Neuronal stem cell (in vitro differentiated cells): Measurements from ENCODE around the gene CDC42BPA.

ENCODE experiments used
- DNase-seq: peaks from one replicate; pipeline ENCODE4 v3.0.0-alpha.2; 2013; ENCODE audit warnings: low spot score
- H2AFZ ChIP-seq: one replicate; pipeline ENCODE4 v1.6.1; 2013; ENCODE audit warnings: mild to moderate bottlenecking, low read length, inconsistent platforms
- H2AK5ac ChIP-seq: 2 replicates; pipeline ENCODE4 v1.6.1; 2013; ENCODE audit warnings: low read depth, mild to moderate bottlenecking, inconsistent platforms, low read length, moderate library complexity, mixed read lengths
- H2BK120ac ChIP-seq: 2 replicates; pipeline ENCODE4 v1.6.1; 2013; ENCODE audit warnings: low read depth, mild to moderate bottlenecking, inconsistent platforms, low read length, moderate library complexity, mixed read lengths
- H2BK12ac ChIP-seq: one replicate; pipeline ENCODE4 v1.6.1; 2013; ENCODE audit warnings: low read length, inconsistent platforms
- H2BK15ac ChIP-seq: 2 replicates; pipeline ENCODE4 v1.6.1; 2013; ENCODE audit warnings: mild to moderate bottlenecking, low read length, inconsistent platforms, mixed read lengths
- H2BK5ac ChIP-seq: one replicate; pipeline ENCODE4 v1.6.1; 2013; ENCODE audit warnings: inconsistent platforms, mild to moderate bottlenecking, low read length, moderate library complexity
- H3K14ac ChIP-seq: one replicate; pipeline ENCODE4 v1.6.1; 2013; ENCODE audit warnings: low read length, inconsistent platforms
- H3K18ac ChIP-seq: 2 replicates; pipeline ENCODE4 v1.6.1; 2013; ENCODE audit warnings: low read length, inconsistent platforms
- H3K23ac ChIP-seq: 2 replicates; pipeline ENCODE4 v1.6.1; 2013; ENCODE audit warnings: low read depth, mild to moderate bottlenecking, mixed read lengths, low read length, inconsistent platforms; ENCODE audit not compliant: poor library complexity
- H3K27ac ChIP-seq: replicated peaks from 3 replicates; pipeline ENCODE4 v1.5.1; 2013; ENCODE audit warnings: low read length, inconsistent platforms
- H3K27me3 ChIP-seq, 3 experiments: 2 replicates each; pipeline ENCODE4 v1.6.1; 2013; ENCODE audit warnings: low read length in 3 of 3, mild to moderate bottlenecking in 2 of 3, inconsistent platforms in 1 of 3, low read depth in 1 of 3, mixed read lengths in 1 of 3, moderate library complexity in 1 of 3; ENCODE audit not compliant: control insufficient read depth in 3 of 3, insufficient read depth in 3 of 3
- H3K36me3 ChIP-seq, 2 donors: replicated peaks in 1 of 2; 2 replicates each; pipeline ENCODE4 v1.6.1; 2013; ENCODE audit warnings: low read length in 2 of 2; ENCODE audit not compliant: control insufficient read depth in 2 of 2, insufficient read depth in 2 of 2
- H3K4ac ChIP-seq: 2 replicates; pipeline ENCODE4 v1.6.1; 2013; ENCODE audit warnings: inconsistent platforms, mild to moderate bottlenecking, low read length, moderate library complexity
- H3K4me1 ChIP-seq, 2 donors: 1 replicate in 1 of 2; 2 replicates in 1 of 2; pipeline ENCODE4 v1.6.1; 2013; ENCODE audit warnings: low read length in 2 of 2, low read depth in 1 of 2; ENCODE audit not compliant: control insufficient read depth in 2 of 2, insufficient read depth in 1 of 2
- H3K4me2 ChIP-seq: one replicate; pipeline ENCODE4 v1.6.1; 2013; ENCODE audit warnings: mild to moderate bottlenecking, low read length, inconsistent platforms; ENCODE audit not compliant: insufficient read depth, poor library complexity, severe bottlenecking
- H3K4me3 ChIP-seq, 2 donors: 2 replicates each; pipeline ENCODE4 v1.5.1; 2013; ENCODE audit warnings: low read length in 2 of 2, mild to moderate bottlenecking in 2 of 2, inconsistent platforms in 1 of 2, moderate library complexity in 1 of 2
- H3K79me1 ChIP-seq: one replicate; pipeline ENCODE4 v1.6.1; 2013; ENCODE audit warnings: low read depth, mild to moderate bottlenecking, inconsistent platforms, low read length, moderate library complexity
- H3K9ac ChIP-seq: one replicate; pipeline ENCODE4 v1.6.1; 2013; ENCODE audit warnings: mild to moderate bottlenecking, low read depth, low read length, inconsistent platforms; ENCODE audit not compliant: poor library complexity
- H3K9me3 ChIP-seq, 2 donors: replicated peaks in 1 of 2; 2 replicates each; pipeline versions ENCODE3 to v1.6.1; 2013; ENCODE audit warnings: low read length in 2 of 2, mild to moderate bottlenecking in 2 of 2, inconsistent platforms in 1 of 2, low read depth in 1 of 2, mixed read lengths in 1 of 2, moderate library complexity in 1 of 2; ENCODE audit not compliant: control insufficient read depth in 2 of 2, insufficient read depth in 1 of 2
- H4K8ac ChIP-seq: one replicate; pipeline ENCODE4 v1.6.1; 2013; ENCODE audit warnings: low read depth, mild to moderate bottlenecking, inconsistent platforms, low read length, moderate library complexity
- H4K91ac ChIP-seq: one replicate; pipeline ENCODE4 v1.6.1; 2013; ENCODE audit warnings: low read length, low read depth, mild to moderate bottlenecking, inconsistent platforms; ENCODE audit not compliant: poor library complexity
- WGBS, 2 donors: extraction: QIAGEN DNeasy Blood & Tissue Kit; methylation state at CpG; one replicate each; pipeline ENCODE4 v1.1.7; 2013; ENCODE audit warnings: missing lambda C conversion rate in 2 of 2, mixed read lengths in 1 of 2; ENCODE audit not compliant: insufficient read length in 2 of 2, insufficient replicate concordance in 1 of 2; ENCODE audit errors: extremely low coverage in 2 of 2; 5-methylcytosine and 5-hydroxymethylcytosine counted together

The CDC42BPA gene

DNA sequence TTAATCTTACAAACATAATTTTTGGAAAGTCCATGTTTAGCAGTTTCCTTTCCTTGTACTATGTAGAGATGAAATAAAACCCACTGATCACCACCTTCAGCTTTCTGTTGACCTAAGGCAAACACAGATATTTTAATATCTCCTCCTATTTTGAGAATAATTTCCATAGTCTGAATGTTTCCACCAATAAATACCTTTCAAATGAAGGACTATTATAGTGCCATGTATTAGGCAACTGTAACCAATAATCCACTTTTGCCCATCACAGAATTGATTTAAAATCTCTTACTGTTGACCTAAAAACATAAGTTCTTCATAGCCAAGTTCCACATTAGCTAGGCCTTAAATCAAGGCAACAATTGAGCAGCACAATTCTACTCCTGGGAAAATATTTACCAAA lies 1.8 kb downstream of the CDC42BPA start:
- Histone ChIP-seq H3K4me3 (peak overlapping the region in 1 of 2 donors; percentile 55), H2AFZ (no peak overlapping the region), H3K23ac (no peak overlapping the region), H4K8ac (no peak overlapping the region), H3K9ac (no peak overlapping the region), H2BK120ac (no peak overlapping the region), H3K4me1 (peaks cover 4 to 6% of the 10 kb centered on the region in 2 donors), H3K18ac (no peak overlapping the region), H3K27ac (no peak overlapping the region), H3K36me3 (no peaks in the 10 kb centered on the region), H3K79me1 (no peaks in the 10 kb centered on the region), H3K14ac (no peak overlapping the region), H3K9me3 (no peaks in the 10 kb centered on the region), H2BK15ac (no peak overlapping the region), H4K91ac (no peak overlapping the region), H3K4ac (no peak overlapping the region), H2AK5ac (no peak overlapping the region), H3K4me2 (no peak overlapping the region), H3K27me3 (no peaks in the 10 kb centered on the region), H2BK12ac (no peak overlapping the region), H2BK5ac (no peak overlapping the region)
- no peak for DNase-seq

DNA sequence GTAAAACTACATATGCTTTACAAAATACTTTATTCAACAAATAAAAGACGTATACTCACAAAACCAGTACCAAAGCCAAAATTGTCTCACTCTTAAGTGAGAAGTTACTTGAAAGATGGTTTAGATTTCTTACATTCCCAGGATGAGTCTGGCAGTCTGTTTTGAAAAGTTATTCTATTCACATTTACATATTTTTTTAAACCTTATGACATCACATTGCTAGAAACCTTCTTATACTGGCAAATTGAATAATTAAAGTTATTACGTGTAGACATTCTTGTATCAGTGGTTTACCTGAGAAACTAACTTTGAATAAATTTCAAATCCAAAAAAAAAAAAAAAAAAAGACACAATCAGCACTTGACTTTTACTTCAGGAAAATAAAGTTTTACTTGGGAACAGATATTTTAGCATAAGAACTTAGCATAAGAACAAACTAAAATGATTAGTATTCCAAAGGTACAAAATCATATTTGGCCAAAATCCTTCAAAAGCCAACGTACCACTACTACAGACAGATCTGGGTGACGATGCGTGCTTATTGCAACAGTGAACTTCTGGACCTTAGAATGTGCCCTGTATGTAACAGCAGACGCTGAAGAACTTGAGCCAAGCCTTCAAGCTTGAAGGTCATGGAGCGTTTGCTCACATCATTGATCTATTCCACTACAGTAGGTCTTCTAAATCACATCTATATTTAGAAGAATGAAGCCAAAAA lies 2.5 kb downstream of the CDC42BPA start:
- no peak for DNase-seq
- WGBS, 2 donors: no CpG with 5 or more reads among the region's 7 CpGs

DNA sequence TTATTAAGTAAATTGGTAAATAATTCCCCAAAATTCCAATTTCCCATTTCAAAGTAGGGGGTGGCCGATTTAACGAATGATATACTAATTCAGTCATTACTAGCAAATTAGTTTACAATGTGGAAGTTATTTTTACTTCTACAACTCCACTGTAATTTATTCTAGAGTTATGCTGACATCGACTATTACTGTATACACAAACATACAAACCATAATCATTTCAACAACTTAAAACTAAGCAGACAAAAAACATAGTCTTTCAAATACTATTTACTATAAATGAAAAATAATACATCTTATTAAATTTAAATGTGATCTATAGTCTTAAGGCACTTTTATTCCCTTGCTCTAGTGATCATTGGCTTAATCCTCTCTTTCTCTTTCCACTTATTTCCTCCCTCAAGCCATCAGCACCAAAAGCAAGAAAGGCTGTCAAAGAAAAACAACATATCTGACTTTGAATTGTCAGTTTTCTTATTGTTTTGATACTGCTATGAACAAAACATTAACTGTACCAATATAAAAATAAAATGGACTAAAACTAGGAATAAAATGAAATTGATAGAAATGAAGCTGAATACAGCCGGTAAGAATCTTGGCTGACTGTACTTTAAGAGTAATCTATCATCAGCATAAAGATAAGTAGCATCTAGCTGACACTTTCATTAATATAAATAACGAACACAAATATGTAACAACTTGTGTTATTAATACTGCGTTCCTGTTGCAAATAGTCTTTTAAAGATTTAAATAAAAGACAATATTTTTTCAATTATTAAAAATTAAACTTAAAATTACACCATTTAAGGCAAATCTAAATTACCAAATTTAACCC lies 4.1 kb downstream of the CDC42BPA start:
- Histone ChIP-seq H3K4ac (no peak overlapping the region), H2AK5ac (no peak overlapping the region), H3K23ac (no peak overlapping the region), H3K27me3 (no peaks in the 10 kb centered on the region), H3K18ac (no peak overlapping the region), H2BK12ac (no peak overlapping the region), H2BK5ac (no peak overlapping the region), H3K9ac (no peak overlapping the region), H4K8ac (no peak overlapping the region), H3K79me1 (no peaks in the 10 kb centered on the region), H2BK15ac (no peak overlapping the region), H3K36me3 (peaks cover 0 to 1% of the 10 kb centered on the region in 2 donors), H2BK120ac (no peak overlapping the region), H3K4me3 (peak overlapping the region in 1 of 2 donors; percentile 26), H4K91ac (no peak overlapping the region), H3K14ac (no peak overlapping the region), H2AFZ (no peak overlapping the region), H3K27ac (no peak overlapping the region), H3K4me1 (peaks cover 1% of the 10 kb centered on the region in 2 donors), H3K9me3 (no peaks in the 10 kb centered on the region), H3K4me2 (no peak overlapping the region)
- DNase-seq: no peak
- no CpG with 5 or more reads among the region's 6 CpGs for WGBS, 2 donors

More for the DNA sequence above, 2.5 kb downstream of the CDC42BPA start:
- no peak overlapping the region for H2BK15ac ChIP-seq
- H2BK12ac ChIP-seq: no peak overlapping the region
- H2BK120ac ChIP-seq: no peak overlapping the region
- H2BK5ac ChIP-seq: no peak overlapping the region
- no peak overlapping the region for H3K14ac ChIP-seq
- H2AK5ac ChIP-seq: no peak overlapping the region
- H3K4me3 ChIP-seq: peak overlapping the region; percentile 55 to 64
- H3K9ac ChIP-seq: no peak overlapping the region
- no peaks in the 10 kb centered on the region for H3K79me1 ChIP-seq
- H3K4me2 ChIP-seq: no peak overlapping the region
- no peak overlapping the region for H4K8ac ChIP-seq
- peaks cover 2 to 6% of the 10 kb centered on the region in 2 donors for H3K4me1 ChIP-seq
- H2AFZ ChIP-seq: no peak overlapping the region
- H3K9me3 ChIP-seq: no peaks in the 10 kb centered on the region
- H3K4ac ChIP-seq: no peak overlapping the region
- H3K23ac ChIP-seq: no peak overlapping the region
- H3K27ac ChIP-seq: no peak overlapping the region
- peaks cover 0 to 1% of the 10 kb centered on the region in 2 donors for H3K36me3 ChIP-seq
- H4K91ac ChIP-seq: no peak overlapping the region
- no peaks in the 10 kb centered on the region for H3K27me3 ChIP-seq
- no peak overlapping the region for H3K18ac ChIP-seq

GRCh38 chr1:227312361-227313025 lies 5.8 kb downstream of the CDC42BPA start:
- Histone ChIP-seq H2AFZ (no peak overlapping the region), H2BK15ac (no peak overlapping the region), H3K27ac (no peak overlapping the region), H3K27me3 (no peaks in the 10 kb centered on the region), H4K91ac (no peak overlapping the region), H3K14ac (no peak overlapping the region), H3K18ac (no peak overlapping the region), H3K9me3 (no peaks in the 10 kb centered on the region), H3K4me2 (no peak overlapping the region), H2BK5ac (no peak overlapping the region), H3K9ac (no peak overlapping the region), H2BK120ac (no peak overlapping the region), H4K8ac (no peak overlapping the region), H3K4me1 (peaks cover 0 to 1% of the 10 kb centered on the region in 2 donors), H2BK12ac (no peak overlapping the region), H3K23ac (no peak overlapping the region), H3K36me3 (peaks cover 0 to 1% of the 10 kb centered on the region in 2 donors), H3K4me3 (no peak overlapping the region), H3K79me1 (no peaks in the 10 kb centered on the region), H2AK5ac (no peak overlapping the region), H3K4ac (no peak overlapping the region)
- DNase-seq: no peak
- WGBS, 2 donors: no CpG with 5 or more reads among the region's 6 CpGs
